ENCODE data around the gene MYO9A. TPM values are rescaled to one million over a fixed set of nuclear protein-coding genes. Genes with fewer than 3 reads are reported as not detected.

MYO9A gene
- polyA plus RNA-seq, 1 experiment: 15.2 TPM

GRCh38 chr15:71813723-71814470, 304.1 kb downstream of the MYO9A start:
- no peak for DNase-seq (ENCODE audit: low read depth, low spot score)
- TF ChIP-seq, protein P1, sequence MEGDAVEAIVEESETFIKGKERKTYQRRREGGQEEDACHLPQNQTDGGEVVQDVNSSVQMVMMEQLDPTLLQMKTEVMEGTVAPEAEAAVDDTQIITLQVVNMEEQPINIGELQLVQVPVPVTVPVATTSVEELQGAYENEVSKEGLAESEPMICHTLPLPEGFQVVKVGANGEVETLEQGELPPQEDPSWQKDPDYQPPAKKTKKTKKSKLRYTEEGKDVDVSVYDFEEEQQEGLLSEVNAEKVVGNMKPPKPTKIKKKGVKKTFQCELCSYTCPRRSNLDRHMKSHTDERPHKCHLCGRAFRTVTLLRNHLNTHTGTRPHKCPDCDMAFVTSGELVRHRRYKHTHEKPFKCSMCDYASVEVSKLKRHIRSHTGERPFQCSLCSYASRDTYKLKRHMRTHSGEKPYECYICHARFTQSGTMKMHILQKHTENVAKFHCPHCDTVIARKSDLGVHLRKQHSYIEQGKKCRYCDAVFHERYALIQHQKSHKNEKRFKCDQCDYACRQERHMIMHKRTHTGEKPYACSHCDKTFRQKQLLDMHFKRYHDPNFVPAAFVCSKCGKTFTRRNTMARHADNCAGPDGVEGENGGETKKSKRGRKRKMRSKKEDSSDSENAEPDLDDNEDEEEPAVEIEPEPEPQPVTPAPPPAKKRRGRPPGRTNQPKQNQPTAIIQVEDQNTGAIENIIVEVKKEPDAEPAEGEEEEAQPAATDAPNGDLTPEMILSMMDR (IDR thresholded peaks at IDR 0.05; ENCODE audit: low read depth, low read length): no peak
- no peak overlapping the region for H3K27ac ChIP-seq (ENCODE audit: low read depth, low read length)
- POLR2A ChIA-PET: no interaction called here
- CTCF ChIA-PET: interaction anchor here (0.5 kb wide), 1 partner anchor 991 kb away, joined by 3 read pairs; no protein-coding TSS in a partner anchor
- no peak overlapping the region for H3K4me3 ChIP-seq (ENCODE audit: low read depth, low read length)
- H3K27me3 ChIP-seq (ENCODE audit: control insufficient read depth, insufficient read depth, low read length): no peaks in the 10 kb centered on the region
- peaks cover 14% of the 10 kb centered on the region for H3K9me3 ChIP-seq (ENCODE audit: control insufficient read depth, insufficient read depth, low read length)

DNA sequence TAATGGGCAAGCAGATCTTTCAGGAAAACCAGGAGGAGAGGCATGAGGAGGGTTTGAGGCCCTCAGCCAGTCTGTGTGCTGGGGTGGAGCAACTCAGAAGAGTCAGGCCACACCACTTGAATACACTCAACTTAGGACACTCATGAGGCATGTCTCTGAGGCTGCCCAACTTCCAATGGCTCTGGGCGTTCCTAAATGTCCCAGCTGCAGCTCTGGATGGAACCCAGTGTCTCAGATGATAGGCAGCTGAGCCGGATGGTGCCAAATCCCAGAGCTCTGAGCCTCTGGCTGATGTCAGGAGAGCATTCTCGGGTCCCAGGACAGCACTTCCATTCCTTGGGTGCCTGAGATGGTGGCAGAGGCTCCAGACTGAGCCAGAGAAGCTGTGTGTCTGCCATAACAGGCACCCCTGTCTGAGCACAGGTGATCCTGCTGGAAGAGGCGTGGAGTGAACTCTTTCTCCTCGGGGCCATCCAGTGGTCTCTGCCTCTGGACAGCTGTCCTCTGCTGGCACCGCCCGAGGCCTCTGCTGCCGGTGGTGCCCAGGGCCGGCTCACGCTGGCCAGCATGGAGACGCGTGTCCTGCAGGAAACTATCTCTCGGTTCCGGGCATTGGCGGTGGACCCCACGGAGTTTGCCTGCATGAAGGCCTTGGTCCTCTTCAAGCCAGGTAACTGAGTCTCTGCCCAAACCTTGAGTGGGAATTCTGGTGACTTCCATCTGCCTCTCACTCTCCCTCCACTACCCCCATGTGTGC, 304.8 kb downstream of the MYO9A start:
- H3K27me3 ChIP-seq (ENCODE audit: control insufficient read depth, insufficient read depth, low read length): no peaks in the 10 kb centered on the region
- no peak overlapping the region for H3K4me3 ChIP-seq (ENCODE audit: low read depth, low read length)
- peaks cover 11% of the 10 kb centered on the region; the same call in 1 of the 2 replicates for H3K9me3 ChIP-seq (ENCODE audit: control insufficient read depth, insufficient read depth, low read length)
- no peak overlapping the region for H3K27ac ChIP-seq (ENCODE audit: low read depth, low read length)
- CTCF ChIA-PET: interaction anchor here (0.6 kb wide), 1 partner anchor 345 kb away, joined by 3 read pairs; no protein-coding TSS in a partner anchor
- POLR2A ChIA-PET: no interaction called here
- DNase-seq (ENCODE audit: low read depth, low spot score): no peak
- TF ChIP-seq, protein P1 (IDR thresholded peaks at IDR 0.05; ENCODE audit: low read depth, low read length): no peak

DNA sequence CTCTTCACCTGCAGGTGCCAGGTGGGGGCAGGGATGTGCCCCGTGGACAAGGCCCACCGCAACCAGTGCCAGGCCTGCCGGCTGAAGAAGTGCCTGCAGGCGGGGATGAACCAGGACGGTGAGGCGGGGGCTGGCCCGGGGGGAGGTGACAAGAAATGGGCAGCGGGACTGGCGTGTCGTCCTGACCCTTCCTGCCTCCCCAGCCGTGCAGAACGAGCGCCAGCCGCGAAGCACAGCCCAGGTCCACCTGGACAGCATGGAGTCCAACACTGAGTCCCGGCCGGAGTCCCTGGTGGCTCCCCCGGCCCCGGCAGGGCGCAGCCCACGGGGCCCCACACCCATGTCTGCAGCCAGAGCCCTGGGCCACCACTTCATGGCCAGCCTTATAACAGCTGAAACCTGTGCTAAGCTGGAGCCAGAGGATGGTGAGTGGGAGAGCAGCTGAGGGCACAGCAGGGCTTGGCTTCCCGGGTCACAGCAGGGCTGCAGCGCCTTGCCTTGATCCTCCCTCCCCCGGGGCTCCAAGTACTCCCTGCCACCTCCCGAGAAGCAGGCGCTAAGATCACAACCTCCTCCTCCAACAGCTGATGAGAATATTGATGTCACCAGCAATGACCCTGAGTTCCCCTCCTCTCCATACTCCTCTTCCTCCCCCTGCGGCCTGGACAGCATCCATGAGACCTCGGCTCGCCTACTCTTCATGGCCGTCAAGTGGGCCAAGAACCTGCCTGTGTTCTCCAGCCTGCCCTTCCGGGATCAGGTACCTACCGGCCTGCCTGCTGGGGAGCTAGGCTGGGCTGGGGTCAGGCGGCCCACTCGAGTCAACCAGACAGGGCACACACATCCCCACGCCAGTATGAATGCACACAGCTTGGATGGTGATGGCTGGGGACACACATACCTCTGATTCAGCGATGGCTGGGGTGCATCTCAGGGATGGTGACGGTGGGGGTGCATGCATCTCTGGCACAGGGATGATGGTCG, 305.9 kb downstream of the MYO9A start:
- no peak overlapping the region for H3K4me3 ChIP-seq (ENCODE audit: low read depth, low read length)
- TF ChIP-seq, protein P1 (IDR thresholded peaks at IDR 0.05; ENCODE audit: low read depth, low read length): no peak
- ChIA-PET CTCF (interaction anchor here (0.6 kb wide), 1 partner anchor 346 kb away, joined by 3 read pairs; no protein-coding TSS in a partner anchor), POLR2A (no interaction called here)
- H3K9me3 ChIP-seq (ENCODE audit: control insufficient read depth, insufficient read depth, low read length): peaks cover 8% of the 10 kb centered on the region; the same call in 1 of the 2 replicates
- H3K27me3 ChIP-seq (ENCODE audit: control insufficient read depth, insufficient read depth, low read length): no peaks in the 10 kb centered on the region
- DNase-seq (ENCODE audit: low read depth, low spot score): no peak
- no peak overlapping the region for H3K27ac ChIP-seq (ENCODE audit: low read depth, low read length)

DNA sequence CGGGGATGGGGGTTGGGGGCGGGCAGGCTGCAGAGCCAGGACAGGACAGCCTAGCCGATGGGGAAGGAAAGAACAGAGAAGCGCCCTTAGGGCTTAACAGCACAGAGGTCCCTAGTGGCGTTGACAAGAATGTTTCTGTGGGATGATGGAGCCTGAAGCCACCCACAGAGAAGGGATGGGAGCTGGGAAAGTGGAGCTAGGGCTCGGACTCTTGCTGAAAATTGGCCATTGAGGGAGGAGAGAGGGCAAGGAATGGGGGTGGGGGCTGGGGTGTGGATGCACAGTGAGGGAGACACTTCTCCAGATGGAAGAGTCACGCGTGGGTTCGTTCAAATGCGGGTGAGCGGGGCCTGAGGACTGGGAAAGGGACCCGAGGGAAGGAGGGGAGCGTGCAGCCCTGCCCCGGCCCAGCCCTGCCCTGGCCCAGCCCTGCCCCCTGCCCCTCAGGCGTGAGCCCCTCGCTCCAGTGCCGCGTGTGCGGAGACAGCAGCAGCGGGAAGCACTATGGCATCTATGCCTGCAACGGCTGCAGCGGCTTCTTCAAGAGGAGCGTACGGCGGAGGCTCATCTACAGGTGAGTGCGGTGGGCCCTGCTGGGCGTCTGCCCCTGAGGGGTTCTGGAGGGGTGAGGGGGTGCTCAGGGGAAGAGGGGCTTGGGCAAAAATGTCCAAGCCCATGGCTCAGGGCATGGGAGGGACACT, 306.8 kb downstream of the MYO9A start:
- no peak overlapping the region for H3K4me3 ChIP-seq (ENCODE audit: low read depth, low read length)
- DNase-seq (ENCODE audit: low read depth, low spot score): no peak
- TF ChIP-seq, protein P1 (IDR thresholded peaks at IDR 0.05; ENCODE audit: low read depth, low read length): no peak
- no peak overlapping the region for H3K27ac ChIP-seq (ENCODE audit: low read depth, low read length)
- CTCF ChIA-PET: no interaction called here
- no peaks in the 10 kb centered on the region for H3K27me3 ChIP-seq (ENCODE audit: control insufficient read depth, insufficient read depth, low read length)
- peaks cover 6% of the 10 kb centered on the region; the same call in 1 of the 2 replicates for H3K9me3 ChIP-seq (ENCODE audit: control insufficient read depth, insufficient read depth, low read length)
- POLR2A ChIA-PET: no interaction called here

All from AG04450 (cell line).